GM21367 (cell line): ENCODE measurements around the gene RAP1GDS1.
A peak's percentile ranks its signal among the peaks of the same experiment; 100 is the strongest.
"Not testable (repeated sequence)": the region's sequence is repeated elsewhere in the genome, so short reads cannot be mapped to it uniquely, and the experiment has no call there.

Source experiments
- ATAC-seq: cut with Tn5 transposase; IDR thresholded peaks from one replicate; pipeline ENCODE4 v1.9.1; 2021; ENCODE audit not compliant: unreplicated experiment

Gene RAP1GDS1

DNA sequence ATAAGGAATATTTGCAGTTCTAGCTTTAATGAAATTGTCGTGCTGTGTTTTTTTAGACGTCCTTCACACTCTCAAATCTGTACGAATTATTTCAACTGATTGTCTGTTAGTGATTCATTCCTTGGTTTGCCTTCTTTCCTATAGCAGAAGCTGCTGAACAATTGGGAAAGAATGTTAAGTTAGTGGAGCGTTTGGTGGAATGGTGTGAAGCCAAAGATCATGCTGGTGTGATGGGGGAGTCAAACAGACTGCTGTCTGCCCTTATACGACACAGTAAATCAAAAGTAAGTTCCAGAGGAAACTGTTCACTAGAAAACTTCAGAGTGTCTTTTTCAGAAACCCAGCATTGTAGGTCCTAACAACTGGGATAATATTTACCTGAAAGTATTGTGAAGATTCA is 159.9 kb downstream of the RAP1GDS1 start:
- ATAC-seq, result no peak

DNA sequence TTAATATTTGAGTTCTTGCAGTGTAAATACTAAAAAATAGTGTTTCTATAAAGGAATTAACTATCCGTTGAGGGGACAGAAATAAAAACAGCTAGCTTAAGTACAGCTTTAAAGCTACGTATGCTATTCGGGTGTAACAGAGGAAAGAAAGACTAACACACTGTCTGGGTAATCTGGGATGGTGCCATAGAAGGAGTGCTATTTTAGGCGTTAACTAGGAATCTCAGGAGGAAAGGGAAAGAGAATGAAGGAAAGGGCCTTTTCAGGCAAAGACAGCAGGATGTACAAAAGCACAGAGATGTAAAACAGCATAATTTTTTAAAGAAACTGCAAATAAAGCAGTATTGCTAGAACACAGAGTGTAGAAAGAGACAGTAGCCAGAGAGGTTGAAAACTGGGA is 161.8 kb downstream of the RAP1GDS1 start:
- no peak for ATAC-seq

- ATAC-seq, result no peak
These were observed 169.7 kb downstream of the RAP1GDS1 start for GRCh38 chr4:98430708-98431403.

- no peak for ATAC-seq
These were observed 172.5 kb downstream of the RAP1GDS1 start for GRCh38 chr4:98433691-98434090.

GRCh38 chr4:98434816-98435215 is 173.6 kb downstream of the RAP1GDS1 start:
- ATAC-seq, result no peak

GRCh38 chr4:98444371-98444770 is 183.2 kb downstream of the RAP1GDS1 start:
- ATAC-seq, result no peak

GRCh38 chr4:98446499-98447375 is 185.6 kb downstream of the RAP1GDS1 start:
- peak; percentile 66 for ATAC-seq

- peak; percentile 24 for ATAC-seq
These were observed 186.5 kb downstream of the RAP1GDS1 start for GRCh38 chr4:98447648-98448047.

DNA sequence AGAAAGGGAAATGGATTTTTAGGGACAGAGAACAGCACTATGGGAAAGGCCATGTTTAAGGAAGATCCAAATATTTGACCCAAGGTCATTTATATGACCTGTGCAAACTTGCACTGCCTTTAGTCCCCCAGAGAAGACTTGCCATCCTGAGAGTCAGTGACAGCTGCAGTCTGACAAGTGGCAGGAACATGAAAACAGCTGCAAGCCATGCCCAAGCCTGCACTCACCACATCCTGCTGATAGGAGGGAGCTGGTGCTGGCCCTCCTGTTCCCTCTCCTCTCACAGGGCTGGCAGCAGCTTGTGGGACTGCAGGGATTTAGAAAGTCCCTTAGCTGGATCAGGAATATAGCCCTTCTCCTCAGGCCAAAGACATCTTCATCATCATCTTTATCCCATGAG is 187.7 kb downstream of the RAP1GDS1 start:
- ATAC-seq, result peak; percentile 28

DNA sequence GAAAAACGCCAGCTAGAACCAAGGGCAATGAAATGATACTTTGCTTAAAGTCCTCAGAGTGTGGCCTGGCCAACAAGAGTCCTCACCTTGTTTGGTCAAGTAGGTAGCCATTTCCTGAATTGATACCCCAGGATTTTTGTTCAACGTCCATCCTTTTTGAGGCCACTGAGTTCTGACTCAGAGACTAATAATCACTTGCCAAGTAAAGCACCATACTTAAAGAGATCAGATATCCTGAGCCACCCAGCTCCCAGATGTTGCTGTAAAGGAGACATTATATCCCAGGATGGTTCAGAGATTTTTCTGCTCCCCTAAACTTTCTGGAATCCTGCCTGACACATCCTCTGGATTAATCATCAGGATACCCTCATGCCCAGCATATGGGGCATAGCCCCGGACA is 190.9 kb downstream of the RAP1GDS1 start:
- ATAC-seq, result no peak

DNA sequence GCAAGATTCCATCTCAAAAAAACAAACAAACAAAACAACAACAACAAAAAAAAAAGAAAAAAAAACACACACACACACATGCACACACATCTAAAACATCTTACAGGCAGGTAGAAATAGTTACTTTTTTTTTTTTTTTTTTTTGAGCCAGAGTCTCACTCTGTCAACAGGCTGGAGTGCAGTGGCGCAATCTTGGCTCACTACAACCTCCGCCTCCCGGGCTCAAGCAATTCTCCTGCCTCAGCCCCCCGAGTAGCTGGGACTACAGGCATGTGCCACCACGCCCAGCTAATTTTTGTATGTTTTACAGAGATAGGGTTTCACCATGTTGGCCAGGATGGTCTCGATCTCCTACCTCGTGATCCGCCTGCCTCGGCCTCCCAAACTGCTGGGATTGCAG is 196.2 kb downstream of the RAP1GDS1 start:
- not testable (repeated sequence) for ATAC-seq

DNA sequence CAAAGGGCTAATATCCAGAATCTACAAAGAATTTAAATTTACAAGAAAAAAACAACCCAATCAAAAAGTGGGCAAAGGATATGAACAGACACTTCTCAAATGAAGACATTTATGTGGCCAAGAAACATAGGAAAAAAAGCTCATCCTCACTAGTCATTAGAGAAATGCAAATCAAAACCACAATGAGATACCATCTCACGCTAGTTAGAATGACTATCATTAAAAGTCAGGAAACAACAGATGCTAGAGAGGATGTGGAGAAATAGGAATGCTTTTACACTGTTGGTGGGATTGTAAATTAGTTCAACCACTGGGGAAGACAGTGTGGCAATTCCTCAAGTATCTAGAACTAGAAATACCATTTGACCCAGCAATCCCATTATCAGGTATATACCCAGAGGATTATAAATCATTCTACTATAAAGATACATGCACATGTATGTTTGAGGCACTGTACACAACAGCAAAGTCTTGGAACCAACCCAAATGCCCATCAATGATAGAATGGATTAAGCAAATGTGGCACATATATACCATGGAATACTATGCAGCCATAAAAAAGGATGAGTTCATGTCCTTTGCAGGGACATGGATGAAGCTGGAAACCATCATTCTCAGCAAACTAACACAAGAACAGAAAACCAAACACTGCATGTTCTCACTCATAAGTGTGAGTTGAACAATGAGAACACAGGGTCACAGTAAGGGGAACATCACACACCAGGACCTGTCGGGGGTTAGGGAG is 200.1 kb downstream of the RAP1GDS1 start:
- ATAC-seq, result not testable (repeated sequence)

- ATAC-seq, result no peak
These were observed 201.3 kb downstream of the RAP1GDS1 start for GRCh38 chr4:98462487-98462886.

- ATAC-seq, result no peak
These were observed 205.8 kb downstream of the RAP1GDS1 start for GRCh38 chr4:98466868-98467599.

- ATAC-seq, result peak; percentile 94
These were observed 206.5 kb downstream of the RAP1GDS1 start for GRCh38 chr4:98467627-98468072.

DNA sequence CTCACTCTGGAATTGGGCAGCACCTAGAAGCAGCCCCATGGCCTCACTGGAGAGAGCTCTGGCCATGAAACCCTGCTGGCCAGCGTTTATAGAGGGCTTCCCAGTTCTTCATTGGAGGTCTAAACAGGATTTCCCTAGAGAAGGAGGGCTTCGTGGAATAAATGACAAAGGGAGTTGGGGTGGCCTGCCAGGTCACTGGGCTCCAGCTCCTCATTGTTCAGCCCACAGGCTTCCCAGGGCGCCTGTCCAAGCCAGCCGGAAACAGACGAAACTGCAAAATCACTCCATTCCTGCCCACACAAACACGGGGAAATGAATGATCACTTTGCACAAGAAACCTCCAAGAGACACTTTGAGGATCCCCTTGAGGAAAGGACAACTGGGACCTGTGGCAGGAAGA is 207.5 kb downstream of the RAP1GDS1 start:
- no peak for ATAC-seq

- no peak for ATAC-seq
These were observed 208.6 kb downstream of the RAP1GDS1 start for GRCh38 chr4:98469771-98470170.

DNA sequence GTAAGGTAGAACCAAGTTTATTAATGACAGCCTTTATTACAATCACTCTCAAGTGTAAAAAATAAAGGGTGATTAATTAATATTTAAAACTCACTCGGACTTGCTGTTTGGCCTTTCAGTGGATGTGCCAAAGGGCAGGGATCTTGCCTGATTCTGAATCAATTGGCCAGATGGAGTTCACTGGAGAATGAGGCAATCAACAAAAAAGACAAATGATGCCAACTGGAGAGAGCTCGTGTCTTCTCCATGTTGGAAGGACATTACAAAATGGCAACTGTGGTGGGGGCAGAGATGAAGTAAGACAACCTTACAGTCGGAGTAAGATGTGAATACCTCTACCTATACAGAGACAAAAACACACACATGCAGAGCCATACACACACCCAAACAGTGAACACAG is 209.2 kb downstream of the RAP1GDS1 start:
- no peak for ATAC-seq

GRCh38 chr4:98470831-98471230 is 209.6 kb downstream of the RAP1GDS1 start:
- no peak for ATAC-seq

DNA sequence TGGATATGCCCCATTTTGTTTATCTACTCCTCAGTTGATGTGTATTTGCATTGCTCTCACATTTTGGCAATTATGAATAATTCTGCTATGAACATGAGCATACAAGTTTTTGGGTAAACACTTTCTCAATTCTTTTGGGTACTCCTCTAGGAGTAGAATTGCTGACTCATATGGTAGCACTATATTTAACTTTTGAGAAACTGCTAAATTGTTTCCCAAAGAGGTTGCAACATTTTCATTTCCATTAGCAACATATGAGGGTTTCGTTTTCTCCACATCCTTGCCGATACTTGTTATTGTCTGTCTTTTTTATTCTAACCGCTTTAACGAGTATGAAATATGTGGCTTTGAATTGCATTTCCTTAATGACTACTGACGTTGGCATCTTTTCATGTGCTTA is 211.9 kb downstream of the RAP1GDS1 start:
- no peak for ATAC-seq

GRCh38 chr4:98474408-98474844 is 213.2 kb downstream of the RAP1GDS1 start:
- ATAC-seq, result no peak
